SK-N-SH treated with all-trans-retinoic acid at 6 μM for 48 hours (cell line): Measurements from ENCODE around the gene WNT6.

Source experiments
- BACH2 ChIP-seq: fragments of 250-450 bp; sonication (Bioruptor Pico); IDR thresholded peaks from 2 replicates; pipeline ENCODE4 v1.9.0; 2021; ENCODE audit warnings: mild to moderate bottlenecking, borderline replicate concordance
- CSDC2 ChIP-seq: fragments of 250-450 bp; sonication (Bioruptor Pico); IDR thresholded peaks from 2 replicates; pipeline ENCODE4 v1.5.0; 2020; ENCODE audit warnings: mild to moderate bottlenecking, moderate library complexity
- ISL1 ChIP-seq: fragments of 250-450 bp; sonication (Bioruptor Pico); IDR thresholded peaks from 2 replicates; pipeline ENCODE4 v2.1.2; 2022; ENCODE audit warnings: mild to moderate bottlenecking, moderate library complexity
- RARB ChIP-seq: fragments of 250-450 bp; sonication (Bioruptor Pico); IDR thresholded peaks from 2 replicates; pipeline ENCODE4 v1.8.0; 2021; ENCODE audit warnings: mild to moderate bottlenecking, moderate library complexity
- ZFP3 ChIP-seq: fragments of 250-450 bp; sonication (Bioruptor Pico); IDR thresholded peaks from 2 replicates; pipeline ENCODE4 v1.5.0; 2020; ENCODE audit warnings: mild to moderate bottlenecking, moderate library complexity
- ZFP30 ChIP-seq: fragments of 450-650 bp; formaldehyde crosslinking; IDR thresholded peaks from 2 replicates; pipeline ENCODE4 v1.5.0; 2022; ENCODE audit warnings: mild to moderate bottlenecking, moderate library complexity
- ZNF70 ChIP-seq: fragments of 450-650 bp; formaldehyde crosslinking; IDR thresholded peaks from 2 replicates; pipeline ENCODE4 v1.5.0; 2020; ENCODE audit warnings: mild to moderate bottlenecking, moderate library complexity
- ZNF8 ChIP-seq: fragments of 450-650 bp; formaldehyde crosslinking; IDR thresholded peaks from 2 replicates; pipeline ENCODE4 v1.5.0; 2020; ENCODE audit warnings: mild to moderate bottlenecking, moderate library complexity
- TF ChIP-seq, protein P1 (sequence below): fragments of 250-450 bp; sonication (Bioruptor Pico); IDR thresholded peaks from 2 replicates; pipeline ENCODE4 v1.8.0; 2020; ENCODE audit warnings: mild to moderate bottlenecking, moderate library complexity, borderline replicate concordance
- TF ChIP-seq, protein P2 (sequence below): fragments of 250-450 bp; sonication (Bioruptor Pico); IDR thresholded peaks from 2 replicates; pipeline ENCODE4 v1.8.0; 2021; ENCODE audit warnings: low read depth, mild to moderate bottlenecking, moderate library complexity, borderline replicate concordance
- TF ChIP-seq, protein P3 (sequence below): fragments of 250-450 bp; sonication (Bioruptor Pico); IDR thresholded peaks from 2 replicates; pipeline ENCODE4 v1.5.0; 2020; ENCODE audit warnings: mild to moderate bottlenecking, moderate library complexity

DNA sequence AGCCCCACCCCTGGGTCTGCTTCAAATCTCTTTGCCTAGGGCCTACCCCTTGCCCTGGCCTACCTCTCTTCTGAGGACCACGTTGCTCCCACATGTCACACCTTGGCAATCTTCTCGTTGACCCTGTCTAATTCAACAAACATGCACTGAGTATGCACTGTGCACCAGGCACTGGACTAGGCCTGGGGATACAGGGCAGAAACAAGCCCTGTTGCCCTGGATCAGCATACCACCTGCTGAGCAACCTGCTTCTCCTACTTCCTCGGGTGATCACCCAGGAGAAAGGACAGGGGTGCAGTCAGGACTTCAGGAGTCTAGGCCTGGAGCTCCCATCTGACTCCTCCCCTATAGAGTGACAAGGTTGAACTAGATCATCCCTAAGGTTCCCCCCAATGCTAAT, 30.8 kb downstream of the WNT6 start:
- TF ChIP-seq, protein P1, sequence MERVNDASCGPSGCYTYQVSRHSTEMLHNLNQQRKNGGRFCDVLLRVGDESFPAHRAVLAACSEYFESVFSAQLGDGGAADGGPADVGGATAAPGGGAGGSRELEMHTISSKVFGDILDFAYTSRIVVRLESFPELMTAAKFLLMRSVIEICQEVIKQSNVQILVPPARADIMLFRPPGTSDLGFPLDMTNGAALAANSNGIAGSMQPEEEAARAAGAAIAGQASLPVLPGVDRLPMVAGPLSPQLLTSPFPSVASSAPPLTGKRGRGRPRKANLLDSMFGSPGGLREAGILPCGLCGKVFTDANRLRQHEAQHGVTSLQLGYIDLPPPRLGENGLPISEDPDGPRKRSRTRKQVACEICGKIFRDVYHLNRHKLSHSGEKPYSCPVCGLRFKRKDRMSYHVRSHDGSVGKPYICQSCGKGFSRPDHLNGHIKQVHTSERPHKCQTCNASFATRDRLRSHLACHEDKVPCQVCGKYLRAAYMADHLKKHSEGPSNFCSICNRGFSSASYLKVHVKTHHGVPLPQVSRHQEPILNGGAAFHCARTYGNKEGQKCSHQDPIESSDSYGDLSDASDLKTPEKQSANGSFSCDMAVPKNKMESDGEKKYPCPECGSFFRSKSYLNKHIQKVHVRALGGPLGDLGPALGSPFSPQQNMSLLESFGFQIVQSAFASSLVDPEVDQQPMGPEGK, result no peak
- no peak for TF ChIP-seq ZFP30
- TF ChIP-seq ISL1 (CRISPR knock-in tag), result no peak
- TF ChIP-seq ZNF70 (CRISPR knock-in tag), result no peak
- TF ChIP-seq ZFP3, result no peak
- TF ChIP-seq RARB (CRISPR knock-in tag), result no peak
- TF ChIP-seq ZNF8, result no peak
- no peak for TF ChIP-seq CSDC2
- TF ChIP-seq BACH2 (CRISPR knock-in tag), result no peak
- TF ChIP-seq, protein P2, sequence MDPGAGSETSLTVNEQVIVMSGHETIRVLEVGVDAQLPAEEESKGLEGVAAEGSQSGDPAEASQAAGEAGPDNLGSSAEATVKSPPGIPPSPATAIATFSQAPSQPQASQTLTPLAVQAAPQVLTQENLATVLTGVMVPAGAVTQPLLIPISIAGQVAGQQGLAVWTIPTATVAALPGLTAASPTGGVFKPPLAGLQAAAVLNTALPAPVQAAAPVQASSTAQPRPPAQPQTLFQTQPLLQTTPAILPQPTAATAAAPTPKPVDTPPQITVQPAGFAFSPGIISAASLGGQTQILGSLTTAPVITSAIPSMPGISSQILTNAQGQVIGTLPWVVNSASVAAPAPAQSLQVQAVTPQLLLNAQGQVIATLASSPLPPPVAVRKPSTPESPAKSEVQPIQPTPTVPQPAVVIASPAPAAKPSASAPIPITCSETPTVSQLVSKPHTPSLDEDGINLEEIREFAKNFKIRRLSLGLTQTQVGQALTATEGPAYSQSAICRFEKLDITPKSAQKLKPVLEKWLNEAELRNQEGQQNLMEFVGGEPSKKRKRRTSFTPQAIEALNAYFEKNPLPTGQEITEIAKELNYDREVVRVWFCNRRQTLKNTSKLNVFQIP (CRISPR knock-in tag), result no peak
- TF ChIP-seq, protein P3, sequence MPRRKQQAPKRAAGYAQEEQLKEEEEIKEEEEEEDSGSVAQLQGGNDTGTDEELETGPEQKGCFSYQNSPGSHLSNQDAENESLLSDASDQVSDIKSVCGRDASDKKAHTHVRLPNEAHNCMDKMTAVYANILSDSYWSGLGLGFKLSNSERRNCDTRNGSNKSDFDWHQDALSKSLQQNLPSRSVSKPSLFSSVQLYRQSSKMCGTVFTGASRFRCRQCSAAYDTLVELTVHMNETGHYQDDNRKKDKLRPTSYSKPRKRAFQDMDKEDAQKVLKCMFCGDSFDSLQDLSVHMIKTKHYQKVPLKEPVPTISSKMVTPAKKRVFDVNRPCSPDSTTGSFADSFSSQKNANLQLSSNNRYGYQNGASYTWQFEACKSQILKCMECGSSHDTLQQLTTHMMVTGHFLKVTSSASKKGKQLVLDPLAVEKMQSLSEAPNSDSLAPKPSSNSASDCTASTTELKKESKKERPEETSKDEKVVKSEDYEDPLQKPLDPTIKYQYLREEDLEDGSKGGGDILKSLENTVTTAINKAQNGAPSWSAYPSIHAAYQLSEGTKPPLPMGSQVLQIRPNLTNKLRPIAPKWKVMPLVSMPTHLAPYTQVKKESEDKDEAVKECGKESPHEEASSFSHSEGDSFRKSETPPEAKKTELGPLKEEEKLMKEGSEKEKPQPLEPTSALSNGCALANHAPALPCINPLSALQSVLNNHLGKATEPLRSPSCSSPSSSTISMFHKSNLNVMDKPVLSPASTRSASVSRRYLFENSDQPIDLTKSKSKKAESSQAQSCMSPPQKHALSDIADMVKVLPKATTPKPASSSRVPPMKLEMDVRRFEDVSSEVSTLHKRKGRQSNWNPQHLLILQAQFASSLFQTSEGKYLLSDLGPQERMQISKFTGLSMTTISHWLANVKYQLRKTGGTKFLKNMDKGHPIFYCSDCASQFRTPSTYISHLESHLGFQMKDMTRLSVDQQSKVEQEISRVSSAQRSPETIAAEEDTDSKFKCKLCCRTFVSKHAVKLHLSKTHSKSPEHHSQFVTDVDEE (CRISPR knock-in tag), result no peak
